BLaER1 (cell line): Measurements from ENCODE around the gene DVL3.

ENCODE experiments used
- H3K27ac ChIP-seq: shearing (Covaris generic); formaldehyde crosslinking; 2 replicates; pipeline ENCODE4 v1.8.1; 2022
- H3K27me3 ChIP-seq: shearing (Covaris generic); formaldehyde crosslinking; 2 replicates; pipeline ENCODE4 v1.8.1; 2022
- H3K36me3 ChIP-seq: shearing (Covaris generic); formaldehyde crosslinking; 2 replicates; pipeline ENCODE4 v1.8.1; 2022
- H3K4me1 ChIP-seq: shearing (Covaris generic); formaldehyde crosslinking; 2 replicates; pipeline ENCODE4 v1.8.1; 2022
- H3K4me2 ChIP-seq: shearing (Covaris generic); formaldehyde crosslinking; 2 replicates; pipeline ENCODE4 v1.8.1; 2022
- H3K4me3 ChIP-seq: shearing (Covaris generic); formaldehyde crosslinking; 2 replicates; pipeline ENCODE4 v1.8.1; 2022
- H3K9ac ChIP-seq: shearing (Covaris generic); formaldehyde crosslinking; 2 replicates; pipeline ENCODE4 v1.8.1; 2022
- H3K9me3 ChIP-seq: shearing (Covaris generic); formaldehyde crosslinking; 2 replicates; pipeline ENCODE4 v1.8.1; 2022
- H4K20me1 ChIP-seq: shearing (Covaris generic); formaldehyde crosslinking; 2 replicates; pipeline ENCODE4 v1.8.1; 2022
- Cebpa-rat ChIP-seq: shearing (Covaris generic); IDR thresholded peaks from 2 replicates; pipeline ENCODE4 v1.8.1; 2022

Gene DVL3

DNA sequence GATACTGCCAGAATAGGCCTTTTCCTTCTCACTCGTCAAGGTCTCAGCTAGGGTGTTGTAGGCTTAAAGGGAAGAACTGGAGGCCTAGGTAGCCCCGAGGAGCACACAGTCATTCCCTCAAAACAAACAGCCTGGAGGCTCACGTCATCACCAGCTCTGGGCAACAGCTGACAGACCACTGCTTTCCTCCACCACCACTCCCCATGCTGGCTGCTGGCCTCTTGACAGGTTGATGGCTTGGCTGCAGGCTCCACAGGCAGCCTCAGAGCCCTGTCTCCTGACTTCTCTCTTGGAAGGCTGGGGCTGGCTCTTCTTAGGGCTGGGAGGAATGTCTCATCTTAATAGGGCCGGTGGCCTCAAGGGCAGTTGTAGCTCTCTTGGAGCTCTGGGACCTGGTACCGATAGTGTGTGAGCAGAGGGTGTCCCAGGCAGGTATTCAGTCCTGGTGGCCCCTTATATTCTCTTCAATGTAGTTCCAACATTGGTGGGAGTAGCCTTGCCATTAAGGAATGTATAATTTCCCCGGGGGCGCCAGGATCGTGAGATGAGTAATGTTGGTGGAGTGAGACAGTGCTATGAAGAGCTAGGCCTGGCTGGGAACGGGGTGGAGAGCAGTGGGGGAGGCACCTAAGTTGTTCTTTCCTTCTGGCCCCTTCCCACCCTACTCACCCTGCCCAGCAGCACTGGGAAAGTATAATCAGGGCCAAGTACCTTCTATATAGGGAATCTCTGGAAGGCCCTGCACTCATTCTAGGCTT is 13.4 kb downstream of the DVL3 start:
- H3K4me3 ChIP-seq, result no peak overlapping the region
- H3K27me3 ChIP-seq, result no peaks in the 10 kb centered on the region
- H3K27ac ChIP-seq, result no peak overlapping the region
- no peak for TF ChIP-seq Cebpa-rat
- peaks cover 27% of the 10 kb centered on the region for H4K20me1 ChIP-seq
- H3K4me2 ChIP-seq, result no peak overlapping the region
- H3K9me3 ChIP-seq, result no peaks in the 10 kb centered on the region
- H3K9ac ChIP-seq, result no peak overlapping the region
- peaks cover 96% of the 10 kb centered on the region for H3K36me3 ChIP-seq
- H3K4me1 ChIP-seq, result peaks cover 4% of the 10 kb centered on the region

DNA sequence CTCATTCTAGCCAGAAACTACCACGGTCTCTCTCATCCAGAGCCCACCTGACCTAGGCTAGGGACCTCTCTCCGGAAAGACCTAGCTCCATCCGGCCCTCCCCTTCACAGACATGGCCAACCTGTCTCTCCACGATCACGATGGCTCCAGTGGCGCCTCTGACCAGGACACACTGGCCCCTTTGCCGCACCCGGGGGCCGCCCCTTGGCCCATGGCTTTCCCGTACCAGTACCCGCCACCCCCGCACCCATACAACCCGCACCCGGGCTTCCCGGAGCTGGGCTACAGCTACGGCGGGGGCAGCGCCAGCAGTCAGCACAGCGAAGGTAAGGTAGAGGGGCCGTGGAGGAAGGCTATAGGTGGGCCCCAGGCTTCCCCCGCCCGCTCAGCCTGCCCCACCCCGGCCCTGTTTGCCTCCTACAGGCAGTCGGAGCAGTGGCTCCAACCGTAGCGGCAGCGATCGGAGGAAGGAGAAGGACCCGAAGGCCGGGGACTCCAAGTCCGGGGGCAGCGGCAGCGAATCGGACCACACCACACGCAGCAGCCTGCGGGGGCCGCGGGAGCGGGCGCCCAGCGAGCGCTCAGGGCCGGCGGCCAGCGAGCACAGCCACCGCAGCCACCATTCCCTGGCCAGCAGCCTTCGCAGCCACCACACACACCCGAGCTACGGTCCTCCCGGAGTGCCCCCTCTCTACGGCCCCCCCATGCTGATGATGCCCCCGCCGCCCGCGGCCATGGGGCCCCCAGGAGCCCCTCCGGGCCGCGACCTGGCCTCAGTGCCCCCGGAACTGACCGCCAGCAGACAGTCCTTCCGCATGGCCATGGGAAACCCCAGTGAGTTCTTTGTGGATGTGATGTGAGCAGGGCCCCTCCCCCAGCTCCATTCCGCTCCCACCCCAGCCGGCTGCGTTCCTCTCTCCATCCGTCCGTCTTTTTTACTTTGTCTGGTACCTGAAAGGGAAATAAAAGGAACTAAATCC is 15.0 kb downstream of the DVL3 start:
- Histone ChIP-seq H3K27me3 (no peaks in the 10 kb centered on the region), H3K4me1 (peaks cover 8% of the 10 kb centered on the region), H3K4me2 (no peak overlapping the region), H3K27ac (no peak overlapping the region), H3K4me3 (no peak overlapping the region), H3K36me3 (peaks cover 80% of the 10 kb centered on the region), H3K9me3 (no peaks in the 10 kb centered on the region), H4K20me1 (peaks cover 10% of the 10 kb centered on the region; the same call in 1 of the 2 replicates), H3K9ac (no peak overlapping the region)
- TF ChIP-seq Cebpa-rat, result no peak

DNA sequence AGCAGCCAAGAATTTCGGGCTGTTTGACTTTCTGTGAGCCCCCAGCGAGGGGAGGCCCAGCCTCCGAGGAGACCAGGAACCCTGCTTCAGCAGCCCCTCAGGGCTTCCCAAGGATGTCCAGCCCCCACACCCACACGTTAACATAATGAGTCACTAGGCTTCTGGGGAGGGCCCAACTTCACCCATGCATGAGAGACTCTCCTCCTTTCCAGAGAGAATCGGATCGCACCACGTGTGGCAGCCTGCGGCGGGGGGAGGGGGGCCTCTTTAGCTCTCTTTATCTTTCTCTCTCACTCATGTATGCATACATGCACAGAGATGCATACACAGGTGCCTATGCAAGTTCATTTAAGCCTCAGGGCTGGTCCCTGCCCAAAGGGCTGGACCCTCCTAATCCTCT is 16.4 kb downstream of the DVL3 start:
- Histone ChIP-seq H3K4me2 (no peak overlapping the region), H3K36me3 (peaks cover 66% of the 10 kb centered on the region), H3K9ac (no peak overlapping the region), H4K20me1 (peaks cover 6% of the 10 kb centered on the region; the same call in 1 of the 2 replicates), H3K27ac (no peak overlapping the region), H3K4me3 (no peak overlapping the region), H3K4me1 (peaks cover 21% of the 10 kb centered on the region), H3K27me3 (no peaks in the 10 kb centered on the region), H3K9me3 (no peaks in the 10 kb centered on the region)
- no peak for TF ChIP-seq Cebpa-rat

DNA sequence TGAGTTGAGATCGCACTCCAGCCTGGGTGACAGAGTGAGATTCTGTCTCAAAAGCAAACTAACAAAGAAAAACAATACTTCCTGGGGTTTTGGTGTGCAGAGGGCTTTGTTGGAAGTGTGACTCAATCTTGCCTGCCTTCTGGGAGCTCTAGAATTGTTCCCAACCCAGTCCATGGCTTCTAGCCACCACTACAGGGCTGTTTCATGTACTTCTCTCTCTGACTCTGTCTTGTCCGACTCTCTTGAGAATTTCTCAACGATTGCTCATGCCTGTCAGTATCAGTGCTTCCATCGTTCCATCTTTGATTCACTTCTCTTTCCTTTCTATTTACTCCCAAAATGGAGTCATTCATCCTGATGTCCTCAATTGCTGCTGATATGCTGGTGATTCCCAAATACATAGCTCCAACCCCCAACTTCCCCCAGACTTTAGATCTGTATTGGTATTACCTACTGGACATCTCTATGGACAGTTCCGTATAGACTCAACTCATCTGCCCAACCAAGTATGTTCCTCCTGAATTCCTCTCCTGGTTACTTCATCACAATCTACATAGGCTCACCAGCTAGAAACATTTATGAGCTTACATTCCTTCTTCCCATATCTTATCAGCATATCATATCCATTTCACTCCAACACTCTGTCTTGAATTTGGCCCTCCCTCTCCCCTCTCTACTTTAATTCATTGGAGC is 17.6 kb downstream of the DVL3 start:
- Histone ChIP-seq H3K36me3 (peaks cover 65% of the 10 kb centered on the region), H3K27me3 (no peaks in the 10 kb centered on the region), H3K27ac (no peak overlapping the region), H4K20me1 (peaks cover 17% of the 10 kb centered on the region), H3K4me2 (no peak overlapping the region), H3K9me3 (no peaks in the 10 kb centered on the region), H3K9ac (no peak overlapping the region), H3K4me3 (no peak overlapping the region), H3K4me1 (peaks cover 34% of the 10 kb centered on the region)
- no peak for TF ChIP-seq Cebpa-rat

DNA sequence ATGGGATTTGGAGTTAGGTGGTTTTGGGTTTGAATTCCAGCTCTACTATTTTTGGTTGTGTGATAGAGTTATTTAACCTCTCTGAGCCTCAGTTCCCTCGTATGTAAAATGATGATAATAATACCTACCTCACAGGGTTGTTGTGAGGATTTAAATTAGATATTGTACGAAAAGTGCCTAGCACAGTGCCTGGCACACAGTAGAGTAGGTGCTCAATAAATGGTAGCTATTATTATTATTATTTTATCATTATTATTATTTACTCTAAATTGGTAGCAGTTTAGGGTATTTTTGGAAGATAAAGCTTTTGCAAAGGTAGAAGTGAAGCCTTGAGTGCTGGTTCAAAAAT is 18.2 kb downstream of the DVL3 start:
- Histone ChIP-seq H3K27ac (no peak overlapping the region), H3K36me3 (peaks cover 65% of the 10 kb centered on the region), H3K9ac (no peak overlapping the region), H3K4me3 (no peak overlapping the region), H3K4me1 (peaks cover 34% of the 10 kb centered on the region), H3K4me2 (no peak overlapping the region), H3K9me3 (no peaks in the 10 kb centered on the region), H3K27me3 (no peaks in the 10 kb centered on the region), H4K20me1 (peaks cover 22% of the 10 kb centered on the region)
- no peak for TF ChIP-seq Cebpa-rat

DNA sequence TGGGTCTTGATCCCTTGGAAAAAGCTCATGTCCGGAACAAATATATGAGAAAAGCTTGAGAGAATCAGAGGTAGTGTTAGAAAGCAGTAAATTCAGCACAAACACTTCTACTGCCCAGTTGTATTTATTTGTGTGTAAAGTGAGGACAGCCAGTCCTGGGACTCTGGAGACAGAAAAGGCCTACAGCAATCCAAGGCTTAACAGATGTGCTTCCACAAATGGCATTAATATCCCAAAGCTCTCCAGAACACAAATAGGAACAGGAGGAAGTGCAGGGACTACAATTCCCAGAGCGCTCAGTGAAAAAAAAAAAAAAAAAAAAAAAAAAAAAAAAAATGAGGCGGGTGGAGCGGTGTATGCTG is 19.1 kb downstream of the DVL3 start:
- Histone ChIP-seq H4K20me1 (peaks cover 31% of the 10 kb centered on the region), H3K9me3 (no peaks in the 10 kb centered on the region), H3K27ac (peak overlapping the region; percentile 37; the same call in 1 of the 2 replicates), H3K27me3 (no peaks in the 10 kb centered on the region), H3K4me1 (peaks cover 34% of the 10 kb centered on the region), H3K9ac (peak overlapping the region; percentile 51; the same call in 1 of the 2 replicates), H3K4me2 (peak overlapping the region; percentile 60), H3K4me3 (no peak overlapping the region), H3K36me3 (peaks cover 65% of the 10 kb centered on the region)
- no peak for TF ChIP-seq Cebpa-rat

DNA sequence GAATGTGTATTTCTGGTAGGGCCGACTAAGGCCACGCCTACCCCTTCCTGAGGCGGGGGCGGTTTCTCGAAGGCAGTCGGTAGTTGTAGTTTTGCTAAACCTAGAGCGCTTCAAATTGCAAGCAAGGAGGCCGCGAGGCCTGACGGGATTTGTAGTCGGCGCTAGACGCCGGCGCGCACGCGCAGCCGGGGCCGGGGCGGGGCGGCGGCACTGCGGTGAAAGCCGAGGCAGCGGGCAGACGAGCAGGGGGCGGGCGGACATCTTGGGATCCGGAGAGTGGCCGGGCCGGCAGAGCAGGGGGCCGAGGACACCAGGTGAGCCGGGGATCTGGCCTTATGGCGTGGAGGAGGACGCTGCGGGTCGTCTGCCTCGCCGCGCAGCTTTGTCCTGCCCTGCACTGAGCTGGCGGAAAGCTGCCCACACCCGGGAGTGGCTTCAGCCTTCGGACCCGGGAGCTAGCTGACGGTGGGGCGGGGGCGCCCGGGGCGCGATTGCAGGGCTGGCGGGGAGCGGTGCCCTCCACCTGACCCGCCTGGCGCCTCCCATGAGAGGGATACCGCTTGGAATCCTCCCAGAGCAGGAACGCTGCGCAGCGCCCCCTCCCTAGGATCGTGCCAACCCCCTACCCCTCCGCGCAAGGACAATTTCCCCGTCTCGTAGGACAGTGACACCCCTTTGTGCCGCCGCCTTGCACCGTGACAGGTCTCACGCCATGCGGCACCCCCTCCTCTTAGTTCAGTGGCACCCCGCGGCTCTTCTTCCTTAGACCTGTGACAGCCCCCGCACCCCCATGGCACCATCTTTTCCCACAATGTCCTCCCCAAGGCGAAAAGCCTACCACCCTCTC is 19.7 kb downstream of the DVL3 start, which contains the start of gene AP2M1:
TSS of gene AP2M1 (plus strand) at position 210 of the 847 bp plus-strand sequence. CDS start 2,139 bp downstream, outside the sequence.
- peak within 1 kb of the TSS; percentile 99 for H3K4me3 ChIP-seq
- H3K27me3 ChIP-seq, result no peaks in the 10 kb centered on the region
- no peak for TF ChIP-seq Cebpa-rat
- H3K4me2 ChIP-seq, result peak within 1 kb of the TSS; percentile 97
- H3K9me3 ChIP-seq, result no peaks in the 10 kb centered on the region
- peaks cover 33% of the 10 kb centered on the region for H4K20me1 ChIP-seq
- peaks cover 34% of the 10 kb centered on the region for H3K4me1 ChIP-seq
- peak within 1 kb of the TSS; percentile 93 for H3K27ac ChIP-seq
- peak within 1 kb of the TSS; percentile 95 for H3K9ac ChIP-seq
- H3K36me3 ChIP-seq, result peaks cover 65% of the 10 kb centered on the region

GRCh38 chr3:184175506-184175905 is 20.3 kb downstream of the DVL3 start:
- peaks cover 65% of the 10 kb centered on the region for H3K36me3 ChIP-seq
- H3K4me1 ChIP-seq, result peaks cover 34% of the 10 kb centered on the region
- peak overlapping the region; percentile 95 for H3K9ac ChIP-seq
- no peaks in the 10 kb centered on the region for H3K27me3 ChIP-seq
- TF ChIP-seq Cebpa-rat, result no peak
- H3K27ac ChIP-seq, result peak overlapping the region; percentile 93
- H3K4me3 ChIP-seq, result peak overlapping the region; percentile 99
- peak overlapping the region; percentile 97 for H3K4me2 ChIP-seq
- H4K20me1 ChIP-seq, result peaks cover 33% of the 10 kb centered on the region
- H3K9me3 ChIP-seq, result no peaks in the 10 kb centered on the region

GRCh38 chr3:184175981-184176376 is 20.8 kb downstream of the DVL3 start:
- peak overlapping the region; percentile 99 for H3K4me3 ChIP-seq
- H3K9ac ChIP-seq, result peak overlapping the region; percentile 95
- peaks cover 33% of the 10 kb centered on the region for H4K20me1 ChIP-seq
- peak overlapping the region; percentile 97 for H3K4me2 ChIP-seq
- H3K4me1 ChIP-seq, result peaks cover 34% of the 10 kb centered on the region
- H3K27me3 ChIP-seq, result no peaks in the 10 kb centered on the region
- H3K9me3 ChIP-seq, result no peaks in the 10 kb centered on the region
- peaks cover 65% of the 10 kb centered on the region for H3K36me3 ChIP-seq
- H3K27ac ChIP-seq, result 0 out of 2 replicates have a peak overlapping the region, but pooled peaks have one; percentile 27
- no peak for TF ChIP-seq Cebpa-rat
